ENCODE measurements around the gene CPSF6.
"Not testable (repeated sequence)": the region's sequence is repeated elsewhere in the genome, so short reads cannot be mapped to it uniquely, and the experiment has no call there.

Gene CPSF6

GRCh38 chr12:69239352-69239921, at the start of gene CPSF6:
Gene CPSF6, plus strand, starts transcription at chr12:69239569. Its CDS starts 78 bp downstream, at chr12:69239647.
- peak; percentile 97 for DNase-seq

GRCh38 chr12:69196302-69197288, 42.8 kb upstream of the CPSF6 start:
- no peak for DNase-seq

GRCh38 chr12:69199976-69200375, 39.4 kb upstream of the CPSF6 start:
- DNase-seq = not testable (repeated sequence)

GRCh38 chr12:69204191-69204590, 35.2 kb upstream of the CPSF6 start:
- no peak for DNase-seq

- DNase-seq = no peak
These were observed 28.7 kb upstream of the CPSF6 start for GRCh38 chr12:69210661-69211060.

- DNase-seq = no peak
These were observed 28.2 kb upstream of the CPSF6 start for GRCh38 chr12:69211160-69211559.

- no peak for DNase-seq
These were observed 25.2 kb upstream of the CPSF6 start for GRCh38 chr12:69214169-69214568.

GRCh38 chr12:69225251-69225910, 14.0 kb upstream of the CPSF6 start:
- DNase-seq = no peak

GRCh38 chr12:69231479-69231878, 7.9 kb upstream of the CPSF6 start:
- DNase-seq = no peak

GRCh38 chr12:69238589-69239351, 599 bp upstream of the CPSF6 start:
- no peak for DNase-seq

- peak; percentile 64 for DNase-seq
These were observed 707 bp downstream of the CPSF6 start for GRCh38 chr12:69239922-69240630.

GRCh38 chr12:69240631-69240995, 1.2 kb downstream of the CPSF6 start:
- DNase-seq = no peak

GRCh38 chr12:69241438-69242092, 2.2 kb downstream of the CPSF6 start:
- DNase-seq = no peak

- DNase-seq = no peak
These were observed 4.0 kb downstream of the CPSF6 start for GRCh38 chr12:69243099-69244084.

GRCh38 chr12:69247268-69248018, 8.1 kb downstream of the CPSF6 start:
- no peak for DNase-seq

- DNase-seq = no peak
These were observed 12.7 kb downstream of the CPSF6 start for GRCh38 chr12:69252033-69252432.

GRCh38 chr12:69254046-69254445, 14.7 kb downstream of the CPSF6 start:
- DNase-seq = no peak

GRCh38 chr12:69254862-69255261, 15.5 kb downstream of the CPSF6 start:
- DNase-seq = no peak

GRCh38 chr12:69258655-69259054, 19.3 kb downstream of the CPSF6 start:
- DNase-seq = no peak

Measured in activated T-cell treated with anti-CD3 and anti-CD28 coated beads, Interleukin-2, amount 50 U/mL, for 1 hour (primary cell).